Measurements from ENCODE around the gene LUM.

The LUM gene

GRCh38 chr12:91072931-91073330, 38.4 kb downstream of the LUM start:
- no peak for TF ChIP-seq CTCF (IDR thresholded peaks at IDR 0.05)

- no peak for TF ChIP-seq CTCF (IDR thresholded peaks at IDR 0.05)
Observed at GRCh38 chr12:91070936-91071335, 40.4 kb downstream of the LUM start.

GRCh38 chr12:91065396-91065795, 45.9 kb downstream of the LUM start:
- no peak for TF ChIP-seq CTCF (IDR thresholded peaks at IDR 0.05)

GRCh38 chr12:91064640-91065039, 46.7 kb downstream of the LUM start:
- TF ChIP-seq CTCF (IDR thresholded peaks at IDR 0.05) = no peak

GRCh38 chr12:91061091-91061490, 50.2 kb downstream of the LUM start:
- no peak for TF ChIP-seq CTCF (IDR thresholded peaks at IDR 0.05)

GRCh38 chr12:91059211-91059610, 52.1 kb downstream of the LUM start:
- TF ChIP-seq CTCF (IDR thresholded peaks at IDR 0.05) = no peak

GRCh38 chr12:91058786-91059185, 52.5 kb downstream of the LUM start:
- TF ChIP-seq CTCF (IDR thresholded peaks at IDR 0.05) = no peak

- TF ChIP-seq CTCF (IDR thresholded peaks at IDR 0.05) = no peak
Observed at GRCh38 chr12:91057368-91058165, 53.7 kb downstream of the LUM start, which contains the start of gene KERA. Gene KERA, minus strand, starts transcription at chr12:91058024. Its CDS starts 1,743 bp downstream, at chr12:91056281.

Data from LNCAP (cell line).